ENCODE results near the gene AFF4. TPM values are rescaled to one million over a fixed set of nuclear protein-coding genes. Genes with fewer than 3 reads are reported as not detected.

AFF4 gene
- total RNA-seq, 4 donors from 2014 or later: 66.1 to 122 (median 85.1) TPM

GRCh38 chr5:132909702-132910101 is 53.7 kb downstream of the AFF4 start:
- in situ Hi-C loops (cut with MboI; ENCODE audit: low pct_ligation_motif_present in 1 of 4, low pct_unique_long_range_greater_than_20kb in 1 of 4, low sequenced_read_pairs in 3 of 4) (no loop called here), intact Hi-C loops (cut with DNase I; ENCODE audit: low total_unique reads) (no loop called here)
- peaks cover 0 to 26% (median 11%) of the 10 kb centered on the region in 4 donors for H3K36me3 ChIP-seq
- no peaks in the 10 kb centered on the region for H3K9me3 ChIP-seq
- TF ChIP-seq EP300 (IDR thresholded peaks at IDR 0.05; ENCODE audit: low read depth): no peak
- no peaks in the 10 kb centered on the region for H3K27me3 ChIP-seq
- peaks cover 0 to 15% (median 0%) of the 10 kb centered on the region in 4 donors for H3K4me1 ChIP-seq
- DNase-seq: no peak
- no peak overlapping the region for H3K27ac ChIP-seq
- WGBS, 2 donors (ENCODE audit: low coverage in 1 of 2): 92% methylated on average over 1 of the region's 1 CpG; no CpG with 5 or more reads in 1 of the 2 donors
- no peak overlapping the region for H3K4me3 ChIP-seq

DNA sequence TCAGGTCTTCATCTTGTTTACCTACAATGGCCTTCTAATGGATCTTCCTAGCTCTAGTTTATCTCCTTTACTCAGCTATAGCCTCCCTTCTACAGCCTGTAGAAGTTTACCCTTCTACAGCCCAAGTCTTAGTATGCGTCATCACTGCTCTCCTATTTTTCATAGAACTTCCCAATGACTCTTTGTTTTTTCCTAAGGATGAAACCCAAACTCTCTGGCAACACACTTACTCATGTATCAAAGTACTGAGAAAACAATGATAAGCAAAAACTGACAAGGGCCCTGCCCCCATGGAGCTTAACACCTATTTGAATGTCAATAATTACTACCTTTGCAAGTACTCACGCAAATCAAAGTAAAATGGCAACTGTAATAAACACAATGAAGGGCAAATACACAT is 56.3 kb downstream of the AFF4 start:
- in situ Hi-C loops (cut with MboI; ENCODE audit: low pct_ligation_motif_present in 1 of 4, low pct_unique_long_range_greater_than_20kb in 1 of 4, low sequenced_read_pairs in 3 of 4) (no loop called here), intact Hi-C loops (cut with DNase I; ENCODE audit: low total_unique reads) (no loop called here)
- Histone ChIP-seq H3K4me1 (peaks cover 0 to 15% (median 0%) of the 10 kb centered on the region in 4 donors), H3K27ac (no peak overlapping the region), H3K27me3 (no peaks in the 10 kb centered on the region), H3K9me3 (no peaks in the 10 kb centered on the region), H3K36me3 (peaks cover 0 to 20% (median 4%) of the 10 kb centered on the region in 4 donors), H3K4me3 (no peak overlapping the region)
- no peak for DNase-seq
- TF ChIP-seq EP300 (IDR thresholded peaks at IDR 0.05; ENCODE audit: low read depth) (no peak), POLR2AphosphoS5 (IDR thresholded peaks at IDR 0.05) (no peak), POLR2A (IDR thresholded peaks at IDR 0.05) (no peak), CTCF (IDR thresholded peaks at IDR 0.05) (no peak)
- 94 to 98% methylated on average over 2 of the region's 2 CpGs for WGBS, 2 donors (ENCODE audit: low coverage in 1 of 2)

GRCh38 chr5:132905938-132906337 is 57.5 kb downstream of the AFF4 start:
- intact Hi-C loops (cut with DNase I; ENCODE audit: low total_unique reads): no loop called here
- in situ Hi-C loops (cut with MboI; ENCODE audit: low pct_ligation_motif_present in 1 of 4, low pct_unique_long_range_greater_than_20kb in 1 of 4, low sequenced_read_pairs in 3 of 4): no loop called here
- Histone ChIP-seq H3K4me3 (no peak overlapping the region), H3K36me3 (peaks cover 0 to 16% (median 8%) of the 10 kb centered on the region in 4 donors), H3K27ac (no peak overlapping the region), H3K27me3 (no peaks in the 10 kb centered on the region), H3K4me1 (peaks cover 0 to 15% (median 0%) of the 10 kb centered on the region in 4 donors), H3K9me3 (no peaks in the 10 kb centered on the region)
- no peak for TF ChIP-seq POLR2A (IDR thresholded peaks at IDR 0.05)
- TF ChIP-seq CTCF (IDR thresholded peaks at IDR 0.05): peak in 1 of 5 experiments; percentile 21
- no peak for DNase-seq
- 68 to 80% methylated on average over 2 of the region's 2 CpGs for WGBS, 2 donors (ENCODE audit: low coverage in 1 of 2)

DNA sequence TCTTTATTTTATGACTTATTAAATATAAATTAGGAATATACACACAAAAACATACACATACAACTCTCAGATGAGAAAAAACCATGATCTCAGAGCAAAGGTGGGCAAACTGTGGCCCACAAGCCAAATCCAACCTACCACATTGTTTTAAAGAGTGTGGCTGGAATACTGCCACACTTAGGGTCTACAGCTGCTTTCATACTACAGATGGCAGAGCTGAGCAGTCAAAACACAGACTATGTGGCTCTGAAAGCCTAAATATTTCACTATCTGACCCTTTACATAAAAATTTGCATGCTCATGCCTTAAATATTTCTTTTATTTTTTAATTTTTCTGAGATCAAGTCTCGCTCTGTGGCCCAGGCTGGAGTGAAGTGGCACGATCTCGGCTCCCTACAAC is 61.7 kb downstream of the AFF4 start:
- 97 to 100% methylated on average over 3 of the region's 3 CpGs for WGBS, 2 donors (ENCODE audit: low coverage in 1 of 2)
- TF ChIP-seq POLR2A (IDR thresholded peaks at IDR 0.05) (no peak), CTCF (IDR thresholded peaks at IDR 0.05) (no peak), POLR2AphosphoS5 (IDR thresholded peaks at IDR 0.05) (no peak), EP300 (IDR thresholded peaks at IDR 0.05; ENCODE audit: low read depth) (no peak)
- DNase-seq: no peak
- H3K4me3 ChIP-seq: no peak overlapping the region
- no peaks in the 10 kb centered on the region for H3K9me3 ChIP-seq
- in situ Hi-C loops (cut with MboI; ENCODE audit: low pct_ligation_motif_present in 1 of 4, low pct_unique_long_range_greater_than_20kb in 1 of 4, low sequenced_read_pairs in 3 of 4) (no loop called here), intact Hi-C loops (cut with DNase I; ENCODE audit: low total_unique reads) (no loop called here)
- peaks cover 0 to 14% (median 0%) of the 10 kb centered on the region in 4 donors for H3K4me1 ChIP-seq
- H3K27me3 ChIP-seq: no peaks in the 10 kb centered on the region
- H3K36me3 ChIP-seq: peaks cover 0 to 41% (median 19%) of the 10 kb centered on the region in 4 donors
- no peak overlapping the region for H3K27ac ChIP-seq

GRCh38 chr5:132901036-132901435 is 62.4 kb downstream of the AFF4 start:
- peaks cover 0 to 48% (median 22%) of the 10 kb centered on the region in 4 donors for H3K36me3 ChIP-seq
- H3K27ac ChIP-seq: no peak overlapping the region
- no peak for DNase-seq
- in situ Hi-C loops (cut with MboI; ENCODE audit: low pct_ligation_motif_present in 1 of 4, low pct_unique_long_range_greater_than_20kb in 1 of 4, low sequenced_read_pairs in 3 of 4): no loop called here
- intact Hi-C loops (cut with DNase I; ENCODE audit: low total_unique reads): no loop called here
- H3K4me3 ChIP-seq: no peak overlapping the region
- peaks cover 0 to 9% (median 0%) of the 10 kb centered on the region in 4 donors for H3K4me1 ChIP-seq
- 81 to 83% methylated on average over 4 of the region's 4 CpGs for WGBS, 2 donors (ENCODE audit: low coverage in 1 of 2)
- H3K9me3 ChIP-seq: no peaks in the 10 kb centered on the region
- no peaks in the 10 kb centered on the region for H3K27me3 ChIP-seq
- TF ChIP-seq EP300 (IDR thresholded peaks at IDR 0.05; ENCODE audit: low read depth) (no peak), CTCF (IDR thresholded peaks at IDR 0.05) (no peak), POLR2AphosphoS5 (IDR thresholded peaks at IDR 0.05) (no peak), POLR2A (IDR thresholded peaks at IDR 0.05) (no peak)

Measured in transverse colon (tissue), 4 donors.